Peyer's patch (tissue), 4 donors: ENCODE results near the gene YPEL1.

Experiments used
- POLR2A ChIP-seq, 2 donors: fragments of 450-650 bp; IDR thresholded peaks; one replicate each; pipeline ENCODE4 v1.5.1; 2017; ENCODE audit warnings: antibody characterized with exemption in 2 of 2, mild to moderate bottlenecking in 2 of 2, moderate library complexity in 2 of 2
- TF ChIP-seq, protein P1 (sequence below), 6 experiments: fragments of 450-650 bp in 4 of 6; fragments of 200-600 bp in 2 of 6; sonication (generic) in 1 of 6; IDR thresholded peaks; one replicate each; pipeline ENCODE4 v1.5.1; 2017 to 2019; ENCODE audit warnings: antibody characterized with exemption in 6 of 6, mild to moderate bottlenecking in 3 of 6, moderate library complexity in 1 of 6

DNA sequence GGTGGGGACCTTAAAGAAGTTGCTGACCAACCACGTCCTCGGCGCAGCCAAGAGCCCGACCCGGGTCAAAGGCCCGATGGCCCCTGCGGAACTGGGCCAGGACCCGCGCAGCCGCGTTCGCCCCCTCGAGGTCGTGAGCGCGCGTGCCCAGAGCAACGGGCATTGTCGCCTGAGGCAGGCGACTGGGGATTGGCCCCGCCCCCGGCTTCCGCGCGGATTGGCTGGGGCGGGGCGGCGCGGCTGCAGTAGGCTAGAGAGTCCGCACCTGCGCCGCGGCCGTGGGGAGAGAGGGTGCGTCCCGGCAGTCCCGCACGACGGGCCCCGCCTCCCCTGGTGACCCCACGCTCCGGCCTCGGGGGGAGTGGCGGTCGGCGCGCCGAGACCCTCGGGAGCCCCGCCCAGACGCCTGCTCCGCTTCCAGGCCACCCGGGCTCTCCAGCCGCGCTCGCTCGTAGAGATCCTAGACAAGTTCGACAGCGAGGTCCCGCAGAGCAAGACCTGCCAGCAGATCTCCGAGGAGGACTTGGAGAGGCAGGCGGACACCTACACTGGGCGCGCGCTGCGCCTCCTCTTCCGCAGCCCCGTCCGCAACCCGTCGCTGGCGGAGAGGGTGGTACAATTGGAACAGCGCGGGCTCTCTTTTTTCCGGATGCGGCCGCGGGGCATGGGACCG is 78.1 kb downstream of the YPEL1 start:
- TF ChIP-seq, protein P1, sequence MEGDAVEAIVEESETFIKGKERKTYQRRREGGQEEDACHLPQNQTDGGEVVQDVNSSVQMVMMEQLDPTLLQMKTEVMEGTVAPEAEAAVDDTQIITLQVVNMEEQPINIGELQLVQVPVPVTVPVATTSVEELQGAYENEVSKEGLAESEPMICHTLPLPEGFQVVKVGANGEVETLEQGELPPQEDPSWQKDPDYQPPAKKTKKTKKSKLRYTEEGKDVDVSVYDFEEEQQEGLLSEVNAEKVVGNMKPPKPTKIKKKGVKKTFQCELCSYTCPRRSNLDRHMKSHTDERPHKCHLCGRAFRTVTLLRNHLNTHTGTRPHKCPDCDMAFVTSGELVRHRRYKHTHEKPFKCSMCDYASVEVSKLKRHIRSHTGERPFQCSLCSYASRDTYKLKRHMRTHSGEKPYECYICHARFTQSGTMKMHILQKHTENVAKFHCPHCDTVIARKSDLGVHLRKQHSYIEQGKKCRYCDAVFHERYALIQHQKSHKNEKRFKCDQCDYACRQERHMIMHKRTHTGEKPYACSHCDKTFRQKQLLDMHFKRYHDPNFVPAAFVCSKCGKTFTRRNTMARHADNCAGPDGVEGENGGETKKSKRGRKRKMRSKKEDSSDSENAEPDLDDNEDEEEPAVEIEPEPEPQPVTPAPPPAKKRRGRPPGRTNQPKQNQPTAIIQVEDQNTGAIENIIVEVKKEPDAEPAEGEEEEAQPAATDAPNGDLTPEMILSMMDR (IDR thresholded peaks at IDR 0.05): peak; percentile 25 to 51 (median 34)
- TF ChIP-seq POLR2A (IDR thresholded peaks at IDR 0.05): peak in 1 of 2 donors; percentile 30
